Measurements from ENCODE around the gene KMT2E.

The KMT2E gene

GRCh38 chr7:105132335-105132734, 118.3 kb downstream of the KMT2E start:
- DNase-seq = no peak

DNA sequence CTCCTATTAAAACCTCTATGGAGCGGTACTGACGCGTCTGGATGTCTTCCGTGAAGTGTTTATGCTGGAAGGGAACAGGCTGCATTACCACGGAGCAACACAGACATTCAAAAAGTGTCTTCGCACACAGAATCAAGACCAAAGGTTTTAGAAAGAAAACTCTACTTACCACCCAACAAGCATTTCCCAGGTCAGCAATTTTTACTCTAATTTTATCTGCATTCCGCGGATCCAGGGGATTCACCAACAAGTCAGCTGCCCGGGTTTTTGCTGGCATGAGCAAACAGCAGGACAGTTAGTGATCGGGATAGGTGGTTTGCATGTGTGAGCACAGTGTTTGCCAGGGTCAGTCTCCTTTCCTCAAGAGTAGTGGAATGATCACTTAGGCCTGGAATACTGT, 118.8 kb downstream of the KMT2E start:
- DNase-seq = no peak

GRCh38 chr7:105133358-105133757, 119.4 kb downstream of the KMT2E start:
- DNase-seq = no peak

DNA sequence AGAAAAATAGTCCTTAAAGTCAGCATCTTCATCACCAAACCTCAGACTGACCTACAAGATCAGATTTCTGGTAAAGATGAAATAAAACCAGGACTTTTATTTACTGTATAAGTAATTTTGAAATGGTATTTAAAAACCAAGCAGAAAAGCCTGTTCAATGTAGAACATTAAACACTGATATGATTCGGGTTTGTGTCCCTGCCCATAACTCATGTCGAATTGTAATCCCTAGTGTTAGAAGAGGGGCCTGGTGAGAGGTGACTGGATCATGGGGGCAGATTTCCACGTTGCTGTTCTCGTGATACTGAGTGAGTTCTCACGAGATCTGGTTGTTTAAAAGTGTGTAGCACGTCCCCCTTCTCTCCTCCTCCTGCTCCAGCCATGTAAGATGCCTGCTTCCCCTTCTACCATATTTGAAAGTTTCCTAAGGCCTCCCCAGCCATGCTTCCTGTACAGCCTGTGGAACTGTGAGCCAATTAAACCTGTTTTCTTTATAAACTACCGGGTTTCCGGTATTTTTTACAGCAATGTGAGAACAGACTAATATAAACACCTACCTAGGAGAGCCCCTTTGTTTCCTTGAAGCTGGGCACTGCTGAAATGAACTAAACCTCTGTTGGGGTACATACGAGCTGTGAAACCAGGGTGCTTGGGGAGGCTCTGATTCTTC, 120.1 kb downstream of the KMT2E start:
- DNase-seq = no peak

DNA sequence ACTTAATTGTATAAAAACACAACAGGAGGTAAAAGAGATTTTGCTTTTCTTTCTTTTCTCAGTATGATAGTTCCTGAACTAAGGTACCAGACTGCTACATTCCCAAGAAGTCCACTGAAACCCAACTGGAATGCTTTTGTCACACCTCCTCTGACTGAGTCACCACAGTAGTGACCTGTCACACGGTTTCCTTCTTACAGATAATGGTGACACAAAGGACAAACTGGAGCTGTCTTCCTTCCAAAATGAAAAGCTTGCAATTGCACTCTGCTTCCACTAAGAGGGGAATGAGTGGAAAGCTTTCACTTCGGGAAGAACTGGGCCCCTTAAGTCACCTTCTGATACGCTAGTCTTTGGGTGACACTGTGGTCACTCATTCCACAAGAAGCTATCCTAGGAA, 122.2 kb downstream of the KMT2E start:
- no peak for DNase-seq

DNA sequence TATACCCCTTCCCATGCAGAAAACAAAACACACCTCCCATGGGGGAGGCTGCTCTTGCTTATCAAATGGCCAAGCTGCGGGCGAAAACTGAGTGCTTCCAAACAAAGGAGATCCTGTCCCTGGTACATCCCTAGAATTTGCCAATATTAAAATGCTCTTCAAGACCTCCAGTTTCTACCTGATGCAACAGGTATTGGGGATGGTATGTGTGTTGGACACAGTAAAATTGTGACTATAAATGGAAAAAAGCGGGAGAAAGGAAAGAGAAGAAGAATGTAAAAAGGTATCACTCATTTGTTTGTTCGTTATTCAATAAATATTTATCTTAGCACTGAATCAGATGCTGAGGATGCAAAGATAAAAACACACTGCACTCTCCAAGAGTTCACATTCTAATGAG, 123.9 kb downstream of the KMT2E start:
- DNase-seq = no peak

- no peak for DNase-seq
These were observed 125.4 kb downstream of the KMT2E start for GRCh38 chr7:105139381-105139780.

DNA sequence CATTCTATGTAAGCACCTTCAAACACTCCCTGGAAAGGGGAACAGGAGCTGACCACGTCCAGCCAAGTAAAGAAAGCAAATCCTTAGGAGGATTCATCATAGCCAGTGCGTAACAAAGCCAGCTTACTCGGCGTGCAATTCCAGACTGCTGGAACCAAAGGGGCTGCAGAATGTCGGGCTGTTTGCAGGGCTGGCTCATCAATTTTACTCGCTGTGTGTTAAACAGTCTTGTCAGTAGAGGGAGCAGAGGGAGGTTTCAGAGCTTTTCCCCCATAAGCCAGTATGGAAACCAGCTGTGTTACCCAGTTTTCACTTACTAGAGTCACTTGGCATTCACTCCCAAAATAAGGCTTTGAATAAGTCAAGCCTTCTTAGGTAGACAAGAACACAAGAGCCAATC, 127.1 kb downstream of the KMT2E start:
- DNase-seq = no peak

- no peak for DNase-seq
These were observed 135.8 kb downstream of the KMT2E start for GRCh38 chr7:105149827-105150226.

GRCh38 chr7:105151152-105151551, 137.1 kb downstream of the KMT2E start:
- DNase-seq = no peak

DNA sequence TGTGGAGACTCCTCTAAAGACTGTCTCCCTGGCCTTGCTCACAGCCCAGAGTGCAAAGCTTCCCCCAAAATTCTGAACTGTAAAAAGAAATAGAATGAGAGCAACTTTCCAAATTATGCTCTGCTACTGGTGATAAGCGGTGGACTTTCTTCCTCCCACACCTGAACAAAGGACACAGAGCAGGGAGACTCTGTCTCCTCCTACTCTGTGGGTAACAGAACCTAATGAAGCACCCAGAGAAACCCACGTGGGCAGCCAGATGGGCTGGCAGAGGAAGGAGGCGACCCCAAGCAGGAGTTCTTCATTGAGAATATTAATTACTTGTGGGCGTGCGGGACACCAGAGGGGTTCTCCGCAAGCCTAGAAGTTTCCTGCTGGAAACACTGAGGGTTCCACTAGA, 139.5 kb downstream of the KMT2E start:
- no peak for DNase-seq

GRCh38 chr7:105154084-105154483, 140.1 kb downstream of the KMT2E start:
- no peak for DNase-seq

GRCh38 chr7:105156731-105157130, 142.7 kb downstream of the KMT2E start:
- no peak for DNase-seq

- no peak for DNase-seq
These were observed 143.3 kb downstream of the KMT2E start for GRCh38 chr7:105157278-105157677.

- no peak for DNase-seq
These were observed 147.4 kb downstream of the KMT2E start for GRCh38 chr7:105161366-105161765.
